Nephron progenitor cell (in vitro differentiated cells): ENCODE data around the gene RNF157.
A peak's percentile ranks its signal among the peaks of the same experiment; 100 is the strongest.
"Not testable (repeated sequence)": the region's sequence is repeated elsewhere in the genome, so short reads cannot be mapped to it uniquely, and the experiment has no call there.

Experiments used
- DNase-seq: peaks from one replicate; pipeline ENCODE4 v3.0.0; 2021
- H3K27ac Mint-ChIP-seq: 2 replicates; pipeline ENCODE4 v1.8.0; 2021; ENCODE audit warnings: mild to moderate bottlenecking, moderate library complexity, mixed read lengths
- H3K27me3 Mint-ChIP-seq: 2 replicates; pipeline ENCODE4 v1.8.0; 2021; ENCODE audit warnings: mild to moderate bottlenecking, low read depth, mixed read lengths; ENCODE audit not compliant: poor library complexity
- H3K36me3 Mint-ChIP-seq: 2 replicates; pipeline ENCODE4 v1.8.0; 2021; ENCODE audit warnings: low read depth, mixed read lengths
- H3K4me1 Mint-ChIP-seq: 2 replicates; pipeline ENCODE4 v1.8.0; 2021; ENCODE audit warnings: mixed read lengths
- H3K4me3 Mint-ChIP-seq: 2 replicates; pipeline ENCODE4 v1.8.0; 2021; ENCODE audit warnings: mild to moderate bottlenecking, moderate library complexity, mixed read lengths
- H3K9me3 Mint-ChIP-seq: 2 replicates; pipeline ENCODE4 v1.8.0; 2021; ENCODE audit warnings: mild to moderate bottlenecking, moderate library complexity, mixed read lengths
- CTCF ChIP-seq: fragments of 200-600 bp; sonication (generic); IDR thresholded peaks from 2 replicates; pipeline ENCODE4 v1.5.0; 2021; ENCODE audit warnings: antibody characterized with exemption

RNF157 gene

GRCh38 chr17:76255801-76256429 lies 15.6 kb upstream of the RNF157 start:
- peaks cover 11% of the 10 kb centered on the region for H3K27me3 Mint-ChIP-seq
- H3K9me3 Mint-ChIP-seq: peaks cover 11% of the 10 kb centered on the region
- no peak for DNase-seq
- no peak overlapping the region for H3K27ac Mint-ChIP-seq
- no peak overlapping the region for H3K4me3 Mint-ChIP-seq
- no peak for TF ChIP-seq CTCF
- H3K4me1 Mint-ChIP-seq: peaks cover 76% of the 10 kb centered on the region
- no peaks in the 10 kb centered on the region for H3K36me3 Mint-ChIP-seq

GRCh38 chr17:76254275-76254674 lies 14.0 kb upstream of the RNF157 start:
- DNase-seq: no peak
- H3K9me3 Mint-ChIP-seq: peaks cover 11% of the 10 kb centered on the region
- H3K4me3 Mint-ChIP-seq: no peak overlapping the region
- H3K4me1 Mint-ChIP-seq: peaks cover 60% of the 10 kb centered on the region
- no peak overlapping the region for H3K27ac Mint-ChIP-seq
- no peaks in the 10 kb centered on the region for H3K36me3 Mint-ChIP-seq
- no peak for TF ChIP-seq CTCF
- H3K27me3 Mint-ChIP-seq: peaks cover 11% of the 10 kb centered on the region

DNA sequence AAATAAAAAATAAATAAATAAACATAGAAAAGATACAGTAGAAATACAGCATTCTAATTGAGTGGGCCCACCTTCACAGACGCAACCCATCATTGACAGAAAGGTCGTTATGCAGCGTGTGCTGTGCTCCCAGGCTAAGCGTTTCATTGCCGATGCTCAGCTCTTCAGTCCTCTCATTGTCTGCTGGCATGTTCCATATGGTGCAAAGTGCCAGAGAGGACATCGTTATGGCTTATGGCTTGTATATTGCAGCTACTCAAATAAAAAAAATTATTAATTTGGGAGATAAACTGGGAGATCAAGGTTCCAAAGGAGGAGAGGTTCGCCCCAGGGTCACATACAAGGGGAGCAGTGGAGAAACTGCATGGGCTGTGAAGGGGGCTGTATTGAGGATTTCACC lies 13.5 kb upstream of the RNF157 start:
- TF ChIP-seq CTCF: no peak
- Mint-ChIP-seq H3K4me3 (no peak overlapping the region), H3K4me1 (peaks cover 56% of the 10 kb centered on the region), H3K27me3 (peaks cover 11% of the 10 kb centered on the region), H3K9me3 (peaks cover 11% of the 10 kb centered on the region), H3K36me3 (no peaks in the 10 kb centered on the region), H3K27ac (no peak overlapping the region)
- DNase-seq: no peak

GRCh38 chr17:76252967-76253766 lies 12.9 kb upstream of the RNF157 start:
- H3K27ac Mint-ChIP-seq, H3K9me3 Mint-ChIP-seq, H3K4me3 Mint-ChIP-seq, DNase-seq, H3K36me3 Mint-ChIP-seq: not testable (repeated sequence)
- Mint-ChIP-seq H3K4me1 (peaks cover 54% of the 10 kb centered on the region), H3K27me3 (peaks cover 11% of the 10 kb centered on the region)

DNA sequence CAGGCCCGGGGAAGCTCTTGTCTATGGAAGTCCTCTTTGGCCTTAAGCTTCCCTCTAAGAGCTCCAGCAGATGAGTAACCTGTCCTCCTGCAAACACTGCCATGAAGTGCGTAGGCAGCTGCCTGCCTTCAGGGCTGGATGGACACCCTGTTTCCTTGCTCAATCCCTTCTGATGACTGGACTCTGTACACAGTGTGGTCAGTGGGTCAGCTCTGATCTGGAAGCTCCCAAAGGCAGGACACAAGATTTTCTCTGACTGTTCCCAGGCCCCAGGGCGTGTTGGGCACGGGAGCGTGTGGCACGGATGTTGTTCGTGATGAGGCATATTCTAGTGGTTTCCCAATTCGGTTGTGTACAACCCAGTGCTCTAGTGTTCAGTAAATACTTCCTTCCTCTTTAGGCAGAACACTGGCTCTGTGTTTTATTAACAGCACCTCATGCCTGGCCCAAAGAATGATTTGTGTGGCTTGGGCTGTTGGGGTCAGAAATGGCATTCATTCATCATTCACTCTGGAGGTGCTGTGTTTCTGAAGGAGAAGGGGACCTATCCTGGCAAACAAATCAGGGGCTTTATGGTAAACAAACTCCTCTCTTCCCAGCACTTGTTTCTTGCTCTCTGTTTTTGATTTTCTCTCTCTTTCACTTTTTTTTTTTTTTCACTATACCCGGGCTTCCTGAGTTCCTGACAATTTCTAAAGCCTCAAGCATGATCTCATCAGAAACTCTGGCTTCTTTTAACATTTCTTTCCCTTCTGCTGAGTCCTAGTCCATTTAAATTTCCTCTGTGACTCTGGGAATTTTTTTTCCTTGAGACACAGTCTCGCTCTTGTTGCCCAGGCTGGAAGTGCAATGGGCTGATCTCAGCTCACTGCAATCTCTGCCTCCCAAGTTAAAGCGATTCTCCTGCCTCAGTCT lies 12.0 kb upstream of the RNF157 start:
- Mint-ChIP-seq H3K4me3 (peak overlapping the region; percentile 8), H3K36me3 (no peaks in the 10 kb centered on the region), H3K27ac (peak overlapping the region; percentile 62), H3K4me1 (peaks cover 61% of the 10 kb centered on the region), H3K27me3 (peaks cover 17% of the 10 kb centered on the region), H3K9me3 (peaks cover 7% of the 10 kb centered on the region)
- DNase-seq: no peak
- no peak for TF ChIP-seq CTCF

- peak overlapping the region; percentile 62 for H3K27ac Mint-ChIP-seq
- H3K4me1 Mint-ChIP-seq: peaks cover 61% of the 10 kb centered on the region
- DNase-seq: no peak
- peaks cover 3% of the 10 kb centered on the region for H3K9me3 Mint-ChIP-seq
- peaks cover 17% of the 10 kb centered on the region for H3K27me3 Mint-ChIP-seq
- no peak for TF ChIP-seq CTCF
- peak overlapping the region; percentile 8 for H3K4me3 Mint-ChIP-seq
- H3K36me3 Mint-ChIP-seq: no peaks in the 10 kb centered on the region
Observed at GRCh38 chr17:76251478-76252039, 11.3 kb upstream of the RNF157 start.
